ENCODE data around the gene KRTCAP3. TPM values are rescaled to one million over a fixed set of nuclear protein-coding genes. Genes with fewer than 3 reads are reported as not detected.
A peak's percentile ranks its signal among the peaks of the same experiment; 100 is the strongest.

The KRTCAP3 gene
- total RNA-seq, 2 experiments from 2014 or later, result 1.9 to 6.9 TPM

DNA sequence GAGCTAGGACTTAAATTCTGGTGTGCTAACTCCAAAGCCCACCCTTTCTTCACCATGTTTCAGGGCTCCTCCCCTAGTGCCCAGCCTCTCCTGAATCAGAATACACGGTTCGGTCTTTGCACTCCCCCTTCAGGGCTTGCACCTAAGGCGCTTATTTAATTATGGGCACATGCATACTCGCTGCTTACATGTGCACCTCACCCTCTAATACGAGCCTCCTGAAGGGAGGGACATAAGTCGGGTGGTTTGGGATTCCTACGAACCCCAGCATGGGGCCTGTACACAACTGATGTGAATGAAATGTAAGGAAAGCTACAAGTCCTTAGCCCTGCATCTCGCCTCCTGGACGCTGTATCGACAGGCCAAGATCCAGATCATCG, 46.9 kb downstream of the KRTCAP3 start:
- POLR2A ChIA-PET, result interaction anchor here (0.7 to 1.2 kb wide), 2 partner anchors 9 to 32 kb away, joined by 3 read pairs; no protein-coding TSS in a partner anchor
- Histone ChIP-seq H2AFZ (ENCODE audit: low read length) (peak overlapping the region; percentile 70), H3K36me3 (ENCODE audit: insufficient read depth, low read length) (no peaks in the 10 kb centered on the region), H3K4me2 (ENCODE audit: low read length) (peak overlapping the region; percentile 81), H3K27ac (ENCODE audit: low read depth, low read length, poor library complexity, severe bottlenecking) (no peak overlapping the region), H3K4me1 (ENCODE audit: insufficient read depth, low read length, poor library complexity, severe bottlenecking) (peaks cover 20% of the 10 kb centered on the region), H4K20me1 (ENCODE audit: insufficient read depth, low read length) (no peaks in the 10 kb centered on the region), H3K79me2 (ENCODE audit: insufficient read depth, low read depth, low read length) (no peaks in the 10 kb centered on the region), H3K9me2 (ENCODE audit: insufficient read depth, low read length) (no peaks in the 10 kb centered on the region), H3K4me3 (ENCODE audit: low read depth, low read length, poor library complexity, severe bottlenecking) (peak overlapping the region; percentile 72), H3K9me3 (ENCODE audit: low read length) (no peaks in the 10 kb centered on the region)
- no TSS peak for BruUV-seq (replicated peaks)
- intact Hi-C loops (cut with micrococcal nuclease; ENCODE audit: unreplicated experiment), result no loop called here
- TF ChIP-seq, protein P1, sequence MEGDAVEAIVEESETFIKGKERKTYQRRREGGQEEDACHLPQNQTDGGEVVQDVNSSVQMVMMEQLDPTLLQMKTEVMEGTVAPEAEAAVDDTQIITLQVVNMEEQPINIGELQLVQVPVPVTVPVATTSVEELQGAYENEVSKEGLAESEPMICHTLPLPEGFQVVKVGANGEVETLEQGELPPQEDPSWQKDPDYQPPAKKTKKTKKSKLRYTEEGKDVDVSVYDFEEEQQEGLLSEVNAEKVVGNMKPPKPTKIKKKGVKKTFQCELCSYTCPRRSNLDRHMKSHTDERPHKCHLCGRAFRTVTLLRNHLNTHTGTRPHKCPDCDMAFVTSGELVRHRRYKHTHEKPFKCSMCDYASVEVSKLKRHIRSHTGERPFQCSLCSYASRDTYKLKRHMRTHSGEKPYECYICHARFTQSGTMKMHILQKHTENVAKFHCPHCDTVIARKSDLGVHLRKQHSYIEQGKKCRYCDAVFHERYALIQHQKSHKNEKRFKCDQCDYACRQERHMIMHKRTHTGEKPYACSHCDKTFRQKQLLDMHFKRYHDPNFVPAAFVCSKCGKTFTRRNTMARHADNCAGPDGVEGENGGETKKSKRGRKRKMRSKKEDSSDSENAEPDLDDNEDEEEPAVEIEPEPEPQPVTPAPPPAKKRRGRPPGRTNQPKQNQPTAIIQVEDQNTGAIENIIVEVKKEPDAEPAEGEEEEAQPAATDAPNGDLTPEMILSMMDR (conservative IDR thresholded peaks at IDR 0.05; ENCODE audit: low read length), result peak; percentile 45
- no peak for TF ChIP-seq EZH2phosphoT487 (IDR thresholded peaks at IDR 0.05; ENCODE audit: borderline replicate concordance, low read depth, low read length)
- DNase-seq (ENCODE audit: low spot score), result peak; percentile 50
- CTCF ChIA-PET (ENCODE audit: unreplicated experiment), result no interaction called here

DNA sequence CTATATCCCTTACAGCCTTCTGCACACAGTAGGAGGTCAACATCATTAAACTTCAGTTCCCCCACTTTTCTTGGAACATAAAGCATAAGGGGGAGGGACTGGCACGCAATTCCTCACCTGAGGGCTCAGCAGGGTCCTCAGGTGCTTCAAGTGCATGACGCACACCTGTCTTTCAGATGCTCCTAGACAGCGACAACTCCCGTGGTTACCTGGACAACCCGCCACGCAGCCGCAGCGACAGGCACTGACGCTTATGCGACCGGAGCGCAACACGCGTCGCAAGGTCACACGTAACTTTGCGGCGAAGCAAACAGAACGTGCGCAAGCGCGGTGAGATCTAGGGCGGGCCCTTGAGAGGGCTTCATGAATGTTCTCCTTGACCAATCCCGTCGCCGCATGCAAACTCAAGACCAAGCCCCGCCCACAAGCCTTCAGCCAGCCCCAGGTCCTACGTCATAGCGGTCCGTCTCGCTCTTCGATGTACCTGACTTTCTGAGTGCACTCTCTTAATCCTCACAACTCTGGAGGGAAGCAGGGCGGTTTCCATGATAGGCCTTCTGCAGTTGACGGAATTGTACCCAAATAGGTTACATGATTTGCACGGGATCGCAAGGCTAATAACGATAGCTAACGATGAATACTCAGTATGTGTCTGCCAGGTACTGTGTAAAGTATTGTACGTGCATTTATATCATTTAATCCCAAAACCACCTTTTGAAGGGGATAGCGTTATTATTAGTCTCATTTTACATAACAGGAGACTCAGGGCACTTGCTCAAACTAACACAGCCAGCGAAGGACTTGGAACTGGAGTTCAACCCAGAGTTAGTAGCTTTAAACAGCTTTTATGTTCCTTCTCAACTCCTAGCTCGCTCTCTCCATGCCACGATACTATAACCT, 47.6 kb downstream of the KRTCAP3 start, which contains the start of gene IFT172:
Gene IFT172, minus strand, starts transcription at position 246 of the 900 bp plus-strand sequence. Its CDS starts 90 bp downstream, at position 156.
- Histone ChIP-seq H3K4me2 (ENCODE audit: low read length) (peak within 1 kb of the TSS; percentile 81), H3K4me1 (ENCODE audit: insufficient read depth, low read length, poor library complexity, severe bottlenecking) (peaks cover 20% of the 10 kb centered on the region), H2AFZ (ENCODE audit: low read length) (peak within 1 kb of the TSS; percentile 96), H3K4me3 (ENCODE audit: low read depth, low read length, poor library complexity, severe bottlenecking) (peak within 1 kb of the TSS; percentile 72), H3K79me2 (ENCODE audit: insufficient read depth, low read depth, low read length) (no peaks in the 10 kb centered on the region), H3K36me3 (ENCODE audit: insufficient read depth, low read length) (no peaks in the 10 kb centered on the region), H3K27ac (ENCODE audit: low read depth, low read length, poor library complexity, severe bottlenecking) (no peak within 1 kb of the TSS), H3K9me3 (ENCODE audit: low read length) (no peaks in the 10 kb centered on the region), H3K9me2 (ENCODE audit: insufficient read depth, low read length) (no peaks in the 10 kb centered on the region), H4K20me1 (ENCODE audit: insufficient read depth, low read length) (no peaks in the 10 kb centered on the region)
- intact Hi-C loops (cut with micrococcal nuclease; ENCODE audit: unreplicated experiment), result no loop called here
- ChIA-PET POLR2A (interaction anchor here (1.2 kb wide), 1 partner anchor 10 kb away, joined by 3 read pairs; no protein-coding TSS in a partner anchor), CTCF (ENCODE audit: unreplicated experiment) (no interaction called here)
- DNase-seq (ENCODE audit: low spot score), result peak; percentile 100
- BruUV-seq (replicated peaks), result no TSS peak
- TF ChIP-seq, protein P1 (conservative IDR thresholded peaks at IDR 0.05; ENCODE audit: low read length), result no peak
- TF ChIP-seq EZH2phosphoT487 (IDR thresholded peaks at IDR 0.05; ENCODE audit: borderline replicate concordance, low read depth, low read length), result no peak

DNA sequence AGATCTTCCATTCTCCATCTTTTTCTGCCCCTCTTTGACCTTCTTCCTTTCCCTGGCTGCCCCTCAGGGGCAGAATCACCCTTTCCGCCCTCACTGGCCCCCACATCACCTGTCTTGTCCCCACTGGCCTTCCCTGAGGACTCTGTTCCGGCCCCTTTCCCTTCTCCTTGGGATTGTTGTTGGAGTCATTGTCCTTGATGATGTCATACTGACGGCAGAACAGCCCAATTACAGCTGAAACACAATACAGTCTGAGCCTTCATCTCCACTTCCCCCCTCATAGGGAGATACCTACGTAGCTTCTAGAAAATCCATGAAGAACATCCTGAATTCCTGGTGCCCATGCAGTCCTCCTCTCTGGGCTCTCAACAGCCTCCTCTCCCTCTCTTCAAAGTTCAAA, 50.4 kb downstream of the KRTCAP3 start:
- intact Hi-C loops (cut with micrococcal nuclease; ENCODE audit: unreplicated experiment), result no loop called here
- Histone ChIP-seq H3K79me2 (ENCODE audit: insufficient read depth, low read depth, low read length) (no peaks in the 10 kb centered on the region), H3K9me3 (ENCODE audit: low read length) (no peaks in the 10 kb centered on the region), H2AFZ (ENCODE audit: low read length) (no peak overlapping the region), H3K9me2 (ENCODE audit: insufficient read depth, low read length) (no peaks in the 10 kb centered on the region), H3K27ac (ENCODE audit: low read depth, low read length, poor library complexity, severe bottlenecking) (no peak overlapping the region), H3K4me2 (ENCODE audit: low read length) (no peak overlapping the region), H3K4me1 (ENCODE audit: insufficient read depth, low read length, poor library complexity, severe bottlenecking) (peaks cover 11% of the 10 kb centered on the region), H4K20me1 (ENCODE audit: insufficient read depth, low read length) (no peaks in the 10 kb centered on the region), H3K4me3 (ENCODE audit: low read depth, low read length, poor library complexity, severe bottlenecking) (no peak overlapping the region), H3K36me3 (ENCODE audit: insufficient read depth, low read length) (no peaks in the 10 kb centered on the region)
- BruUV-seq (replicated peaks), result no TSS peak
- no peak for DNase-seq (ENCODE audit: low spot score)
- POLR2A ChIA-PET, result no interaction called here
- no peak for TF ChIP-seq EZH2phosphoT487 (IDR thresholded peaks at IDR 0.05; ENCODE audit: borderline replicate concordance, low read depth, low read length)
- TF ChIP-seq, protein P1 (conservative IDR thresholded peaks at IDR 0.05; ENCODE audit: low read length), result no peak
- CTCF ChIA-PET (ENCODE audit: unreplicated experiment), result no interaction called here

All from OCI-LY7 (cell line).